Smooth muscle cell (in vitro differentiated cells): ENCODE results near the gene RALGPS1. TPM values are rescaled to one million over a fixed set of nuclear protein-coding genes. Genes with fewer than 3 reads are reported as not detected.

Experiments
- DNase-seq: peaks from one replicate; lab custom pipeline; 2025; ENCODE audit not compliant: unreplicated experiment; lab: John Stamatoyannopoulos, UW
- H2AFZ ChIP-seq: fragments of 200-600 bp; sonication (generic); 2 replicates; pipeline ENCODE4 v1.6.0; 2016; ENCODE audit warnings: antibody characterized with exemption, low read depth, mild to moderate bottlenecking
- H3F3A ChIP-seq: fragments of 200-600 bp; sonication (generic); 2 replicates; pipeline ENCODE4 v1.6.0; 2017; ENCODE audit warnings: antibody characterized with exemption, low read depth
- H3K27ac ChIP-seq: fragments of 200-600 bp; sonication (generic); 2 replicates; pipeline ENCODE4 v1.5.1; 2016; ENCODE audit warnings: low read depth, mild to moderate bottlenecking
- H3K27me3 ChIP-seq: fragments of 200-600 bp; sonication (generic); 2 replicates; pipeline ENCODE4 v1.6.1; 2016; ENCODE audit warnings: low read depth, mild to moderate bottlenecking
- H3K36me3 ChIP-seq: fragments of 200-600 bp; sonication (generic); 2 replicates; pipeline ENCODE4 v1.5.1; 2016; ENCODE audit warnings: low read depth
- H3K4me1 ChIP-seq: fragments of 200-600 bp; sonication (generic); 2 replicates; pipeline ENCODE4 v1.5.1; 2016; ENCODE audit warnings: low read depth
- H3K4me2 ChIP-seq: fragments of 200-600 bp; sonication (generic); 2 replicates; pipeline ENCODE4 v1.6.0; 2016; ENCODE audit warnings: mild to moderate bottlenecking
- H3K4me3 ChIP-seq: fragments of 200-600 bp; sonication (generic); 2 replicates; pipeline ENCODE4 v1.5.1; 2016; ENCODE audit warnings: mild to moderate bottlenecking
- H3K79me2 ChIP-seq: fragments of 200-600 bp; sonication (generic); 2 replicates; pipeline ENCODE4 v1.6.0; 2016; ENCODE audit warnings: low read depth, mild to moderate bottlenecking
- H3K9ac ChIP-seq: fragments of 200-600 bp; sonication (generic); 2 replicates; pipeline ENCODE4 v1.6.0; 2016; ENCODE audit warnings: low read depth
- H3K9me3 ChIP-seq: fragments of 200-600 bp; sonication (generic); replicated peaks from 2 replicates; pipeline ENCODE4 v1.5.1; 2016; ENCODE audit warnings: low read depth
- H4K20me1 ChIP-seq: fragments of 200-600 bp; sonication (generic); 2 replicates; pipeline ENCODE4 v1.6.0; 2016; ENCODE audit warnings: low read depth
- WGBS: methylation state at CpG from one replicate; pipeline ENCODE4 v1.1.7; 2016; ENCODE audit warnings: low lambda C conversion rate; 5-methylcytosine and 5-hydroxymethylcytosine counted together
- polyA plus RNA-seq: library from polyadenylated mRNA; unstranded; fragments of >200 nt; fragmentation: Nextera tagmentation; extraction: Ambion mirVana; gene quantifications from 2 replicates; pipeline ENCODE4 v1.2.1, GENCODE V29; 2016
- total RNA-seq: library from RNA; depleted of rRNA; stranded (reverse); fragments of >200 nt; gene quantifications from 2 replicates; pipeline ENCODE4 v1.2.3, GENCODE V29; 2014
- TF ChIP-seq, protein P1 (sequence below): fragments of 200-600 bp; sonication (generic); IDR thresholded peaks from 2 replicates; pipeline ENCODE4 v1.5.1; 2017; ENCODE audit warnings: borderline replicate concordance, mild to moderate bottlenecking, antibody characterized with exemption; ENCODE audit not compliant: insufficient read depth, poor library complexity, severe bottlenecking

Gene RALGPS1
- total and polyA plus RNA-seq, 2 experiments from 2014 or later: 2.1 to 4.0 TPM

GRCh38 chr9:127065592-127065991, 151.0 kb downstream of the RALGPS1 start:
- no peak overlapping the region for H2AFZ ChIP-seq
- no peaks in the 10 kb centered on the region for H3K79me2 ChIP-seq
- no peaks in the 10 kb centered on the region for H3K4me1 ChIP-seq
- no peak overlapping the region for H3K4me2 ChIP-seq
- TF ChIP-seq, protein P1, sequence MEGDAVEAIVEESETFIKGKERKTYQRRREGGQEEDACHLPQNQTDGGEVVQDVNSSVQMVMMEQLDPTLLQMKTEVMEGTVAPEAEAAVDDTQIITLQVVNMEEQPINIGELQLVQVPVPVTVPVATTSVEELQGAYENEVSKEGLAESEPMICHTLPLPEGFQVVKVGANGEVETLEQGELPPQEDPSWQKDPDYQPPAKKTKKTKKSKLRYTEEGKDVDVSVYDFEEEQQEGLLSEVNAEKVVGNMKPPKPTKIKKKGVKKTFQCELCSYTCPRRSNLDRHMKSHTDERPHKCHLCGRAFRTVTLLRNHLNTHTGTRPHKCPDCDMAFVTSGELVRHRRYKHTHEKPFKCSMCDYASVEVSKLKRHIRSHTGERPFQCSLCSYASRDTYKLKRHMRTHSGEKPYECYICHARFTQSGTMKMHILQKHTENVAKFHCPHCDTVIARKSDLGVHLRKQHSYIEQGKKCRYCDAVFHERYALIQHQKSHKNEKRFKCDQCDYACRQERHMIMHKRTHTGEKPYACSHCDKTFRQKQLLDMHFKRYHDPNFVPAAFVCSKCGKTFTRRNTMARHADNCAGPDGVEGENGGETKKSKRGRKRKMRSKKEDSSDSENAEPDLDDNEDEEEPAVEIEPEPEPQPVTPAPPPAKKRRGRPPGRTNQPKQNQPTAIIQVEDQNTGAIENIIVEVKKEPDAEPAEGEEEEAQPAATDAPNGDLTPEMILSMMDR: no peak
- H3K27ac ChIP-seq: peak overlapping the region; percentile 70
- no peaks in the 10 kb centered on the region for H3K36me3 ChIP-seq
- DNase-seq: no peak
- peaks cover 3% of the 10 kb centered on the region for H3F3A ChIP-seq
- no peaks in the 10 kb centered on the region for H3K27me3 ChIP-seq
- no peak overlapping the region for H3K4me3 ChIP-seq
- no peaks in the 10 kb centered on the region for H3K9me3 ChIP-seq
- H3K9ac ChIP-seq: no peak overlapping the region
- no peaks in the 10 kb centered on the region for H4K20me1 ChIP-seq
- WGBS: 68% methylated on average over 1 of the region's 1 CpG

DNA sequence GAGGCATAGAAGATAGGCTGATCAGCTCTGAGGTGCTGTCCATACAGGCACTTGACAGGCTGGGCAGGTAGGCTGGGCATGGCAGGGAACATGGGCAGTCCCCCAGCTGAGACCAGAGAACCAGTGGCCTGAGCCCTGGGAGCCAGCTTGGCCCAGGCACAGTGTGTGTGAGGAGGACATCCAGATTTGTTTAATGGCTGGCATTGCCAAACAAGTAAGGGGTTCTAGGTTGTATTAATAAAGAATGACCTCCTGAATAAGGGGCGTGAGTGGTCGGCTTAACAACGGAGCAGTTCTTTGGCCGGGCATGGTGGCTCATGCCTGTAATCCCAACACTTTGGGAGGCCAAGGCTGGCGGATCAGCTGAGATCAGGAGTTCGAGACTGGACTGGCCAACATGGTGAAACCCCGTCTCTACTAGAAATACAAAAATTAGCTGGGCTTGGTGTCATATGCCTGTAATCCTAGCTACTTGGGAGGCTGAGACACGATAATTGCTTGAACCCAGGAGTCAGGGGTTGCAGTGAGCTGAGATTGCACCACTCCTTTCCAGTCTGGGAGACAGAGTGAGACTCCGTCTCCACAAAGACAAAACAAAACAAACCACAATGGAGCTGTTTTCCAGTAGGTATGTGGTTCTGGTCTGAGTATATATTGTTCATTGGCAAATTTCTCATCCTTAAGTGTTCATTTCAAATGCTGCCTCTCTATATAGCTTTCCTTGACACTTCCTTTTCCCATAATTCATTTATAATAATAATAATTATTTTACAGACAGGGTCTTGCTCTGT, 151.7 kb downstream of the RALGPS1 start:
- Histone ChIP-seq H3K27ac (peak overlapping the region; percentile 70), H4K20me1 (no peaks in the 10 kb centered on the region), H2AFZ (no peak overlapping the region), H3K36me3 (peaks cover 1% of the 10 kb centered on the region), H3K9ac (no peak overlapping the region), H3K27me3 (no peaks in the 10 kb centered on the region), H3K9me3 (no peaks in the 10 kb centered on the region), H3K4me2 (no peak overlapping the region), H3K4me3 (no peak overlapping the region), H3K79me2 (no peaks in the 10 kb centered on the region), H3F3A (peaks cover 3% of the 10 kb centered on the region), H3K4me1 (no peaks in the 10 kb centered on the region)
- WGBS: 71% methylated on average over 9 of the region's 9 CpGs
- TF ChIP-seq, protein P1: no peak
- DNase-seq: no peak

- no peak for DNase-seq
- no peaks in the 10 kb centered on the region for H3K9me3 ChIP-seq
- TF ChIP-seq, protein P1: no peak
- no peaks in the 10 kb centered on the region for H3K27me3 ChIP-seq
- no peak overlapping the region for H2AFZ ChIP-seq
- H3K9ac ChIP-seq: no peak overlapping the region
- peaks cover 3% of the 10 kb centered on the region for H3K36me3 ChIP-seq
- 46% methylated on average over 2 of the region's 2 CpGs for WGBS
- no peaks in the 10 kb centered on the region for H3K79me2 ChIP-seq
- no peak overlapping the region for H3K4me3 ChIP-seq
- peaks cover 3% of the 10 kb centered on the region for H3F3A ChIP-seq
- H4K20me1 ChIP-seq: no peaks in the 10 kb centered on the region
- H3K27ac ChIP-seq: peak overlapping the region; percentile 70
- no peak overlapping the region for H3K4me2 ChIP-seq
- no peaks in the 10 kb centered on the region for H3K4me1 ChIP-seq
These were observed 152.2 kb downstream of the RALGPS1 start for GRCh38 chr9:127066851-127067136.
